Stimulated activated CD4-positive, alpha-beta T cell treated with anti-CD3 and anti-CD28 coated beads, Interleukin-2, amount 100 ng/mL, for 24 hours (primary cell): ENCODE measurements around the gene IPPK.
"Not testable (repeated sequence)": the region's sequence is repeated elsewhere in the genome, so short reads cannot be mapped to it uniquely, and the experiment has no call there.

ENCODE experiments used
- DNase-seq, 2 donors: peaks; one replicate each; pipeline ENCODE4 v3.0.0-alpha.2; 2020

The IPPK gene

GRCh38 chr9:92589923-92590322 lies 80.0 kb downstream of the IPPK start:
- DNase-seq = no peak

- DNase-seq = no peak
These were observed 93.8 kb downstream of the IPPK start for GRCh38 chr9:92576175-92576574.

- DNase-seq = not testable (repeated sequence)
These were observed 96.3 kb downstream of the IPPK start for GRCh38 chr9:92573612-92574011.

- DNase-seq = not testable (repeated sequence)
These were observed 98.1 kb downstream of the IPPK start for GRCh38 chr9:92571871-92572270.

GRCh38 chr9:92564982-92565381 lies 104.9 kb downstream of the IPPK start:
- DNase-seq = no peak

GRCh38 chr9:92564504-92564903 lies 105.4 kb downstream of the IPPK start:
- DNase-seq = no peak
